PC-9 (cell line): ENCODE data around the gene S100A11.

Experiments
- EZH2 ChIP-seq: fragments of 200-600 bp; sonication (generic); IDR thresholded peaks from 2 replicates; pipeline ENCODE4 v1.8.0; 2017; ENCODE audit warnings: antibody characterized with exemption, low read depth
- TF ChIP-seq, protein P1 (sequence below): fragments of 200-600 bp; sonication (generic); conservative IDR thresholded peaks from 2 replicates; pipeline ENCODE4 v1.6.1; 2017; ENCODE audit warnings: mixed run types, antibody characterized with exemption, mild to moderate bottlenecking, moderate library complexity

DNA sequence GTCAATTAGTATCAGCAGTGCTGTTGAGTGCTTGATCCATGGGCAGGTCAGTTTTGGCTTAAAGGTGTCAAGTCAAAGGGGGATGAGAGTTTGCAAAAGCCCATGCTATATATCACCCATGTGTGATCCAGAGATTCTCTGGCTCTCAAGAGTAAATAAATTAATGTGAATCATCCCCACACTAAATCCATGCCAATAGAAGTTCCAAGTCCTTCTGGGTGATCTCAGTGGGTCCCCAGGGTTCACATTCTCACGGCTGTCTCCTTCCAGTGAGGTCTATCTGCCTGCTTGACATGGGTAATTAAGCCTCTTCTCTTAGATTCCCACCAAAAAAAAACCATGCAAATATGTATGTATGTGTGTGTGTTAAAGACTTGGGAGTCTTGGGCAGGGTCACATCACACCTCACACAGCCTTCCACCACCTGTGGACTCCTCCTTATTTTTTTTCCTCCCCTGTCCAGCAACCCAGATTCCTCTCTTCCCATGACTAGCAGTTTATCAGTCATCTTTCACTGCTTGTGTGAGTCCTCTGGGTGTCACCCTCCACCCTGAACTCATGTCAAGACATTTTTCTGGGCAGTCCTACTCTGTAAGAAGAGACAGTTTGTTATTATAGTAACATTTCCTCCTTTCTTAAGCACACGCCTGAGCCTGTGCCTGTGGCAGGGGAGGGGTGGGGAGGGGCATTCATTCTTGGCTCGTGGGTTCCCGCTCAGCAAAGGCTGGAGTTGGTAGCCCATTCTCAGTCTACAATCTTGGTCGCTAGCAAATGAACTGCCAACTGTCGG is 14.3 kb upstream of the S100A11 start:
- no peak for TF ChIP-seq EZH2
- TF ChIP-seq, protein P1, sequence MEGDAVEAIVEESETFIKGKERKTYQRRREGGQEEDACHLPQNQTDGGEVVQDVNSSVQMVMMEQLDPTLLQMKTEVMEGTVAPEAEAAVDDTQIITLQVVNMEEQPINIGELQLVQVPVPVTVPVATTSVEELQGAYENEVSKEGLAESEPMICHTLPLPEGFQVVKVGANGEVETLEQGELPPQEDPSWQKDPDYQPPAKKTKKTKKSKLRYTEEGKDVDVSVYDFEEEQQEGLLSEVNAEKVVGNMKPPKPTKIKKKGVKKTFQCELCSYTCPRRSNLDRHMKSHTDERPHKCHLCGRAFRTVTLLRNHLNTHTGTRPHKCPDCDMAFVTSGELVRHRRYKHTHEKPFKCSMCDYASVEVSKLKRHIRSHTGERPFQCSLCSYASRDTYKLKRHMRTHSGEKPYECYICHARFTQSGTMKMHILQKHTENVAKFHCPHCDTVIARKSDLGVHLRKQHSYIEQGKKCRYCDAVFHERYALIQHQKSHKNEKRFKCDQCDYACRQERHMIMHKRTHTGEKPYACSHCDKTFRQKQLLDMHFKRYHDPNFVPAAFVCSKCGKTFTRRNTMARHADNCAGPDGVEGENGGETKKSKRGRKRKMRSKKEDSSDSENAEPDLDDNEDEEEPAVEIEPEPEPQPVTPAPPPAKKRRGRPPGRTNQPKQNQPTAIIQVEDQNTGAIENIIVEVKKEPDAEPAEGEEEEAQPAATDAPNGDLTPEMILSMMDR, result no peak
